Measurements from ENCODE around the gene SLC26A11. TPM values are rescaled to one million over a fixed set of nuclear protein-coding genes. Genes with fewer than 3 reads are reported as not detected.
"Not testable (repeated sequence)": the region's sequence is repeated elsewhere in the genome, so short reads cannot be mapped to it uniquely, and the experiment has no call there.

SLC26A11 gene
- total RNA-seq, 1 donor, result 21.9 TPM

- H3K4me1 ChIP-seq (ENCODE audit: insufficient read depth, low read length), result no peaks in the 10 kb centered on the region
- H3K27me3 ChIP-seq (ENCODE audit: insufficient read depth, low read length), result no peaks in the 10 kb centered on the region
- H3K9me3 ChIP-seq (ENCODE audit: low read depth, low read length), result peaks cover 2% of the 10 kb centered on the region
- no peak overlapping the region for H3K4me3 ChIP-seq (ENCODE audit: low read length)
Observed at GRCh38 chr17:80297996-80298560, 77.9 kb downstream of the SLC26A11 start.

- H3K4me1 ChIP-seq (ENCODE audit: insufficient read depth, low read length); H3K27me3 ChIP-seq (ENCODE audit: insufficient read depth, low read length); H3K9me3 ChIP-seq (ENCODE audit: low read depth, low read length); H3K4me3 ChIP-seq (ENCODE audit: low read length): not testable (repeated sequence)
Observed at GRCh38 chr17:80299350-80300100, 79.3 kb downstream of the SLC26A11 start.

GRCh38 chr17:80300756-80301155 lies 80.5 kb downstream of the SLC26A11 start:
- not testable (repeated sequence) for H3K4me3 ChIP-seq (ENCODE audit: low read length); H3K27me3 ChIP-seq (ENCODE audit: insufficient read depth, low read length); H3K9me3 ChIP-seq (ENCODE audit: low read depth, low read length); H3K4me1 ChIP-seq (ENCODE audit: insufficient read depth, low read length)

Other genes starting within 250 kb of the SLC26A11 start
- 0.52 TPM for gene TBC1D16, start 184.6 kb upstream of the SLC26A11 start, total RNA-seq
- gene CCDC40, start 183.8 kb upstream of the SLC26A11 start, total RNA-seq, result 0.84 TPM
- gene GAA, start 118.8 kb upstream of the SLC26A11 start, total RNA-seq, result 74.7 TPM
- gene EIF4A3, start 73.3 kb upstream of the SLC26A11 start, total RNA-seq, result 40.1 TPM
- under 0.01 TPM for gene CARD14, start 50.4 kb upstream of the SLC26A11 start, total RNA-seq
- gene SGSH, start 94 bp upstream of the SLC26A11 start, total RNA-seq, result 31.3 TPM
- 234 TPM for gene RNF213, start 40.4 kb downstream of the SLC26A11 start, total RNA-seq
- gene ENDOV, start 194.7 kb downstream of the SLC26A11 start, total RNA-seq, result 4.9 TPM